Activated CD4-positive, alpha-beta T cell treated with anti-CD3 and anti-CD28 coated beads for 36 hours (primary cell): ENCODE results near the gene SLN. TPM values are rescaled to one million over a fixed set of nuclear protein-coding genes. Genes with fewer than 3 reads are reported as not detected.

Source experiments
- ATAC-seq: fragments of 200-7000 bp; cut with Tn5 transposase; one replicate; pipeline ENCODE4 v1.10.0; 2021; ENCODE audit warnings: mild to moderate bottlenecking, moderate library complexity
- CTCF ChIA-PET: fragments of 350-600 bp; sonication (Branson Sonifier 250); formaldehyde crosslinking; loops from one replicate; lab custom pipeline; 2021; ENCODE audit warnings: antibody characterized with exemption; lab: Charles Lee
- POLR2A ChIA-PET: fragments of 350-600 bp; sonication (Branson Sonifier 250); formaldehyde crosslinking; loops from one replicate; lab custom pipeline; 2021; ENCODE audit warnings: antibody characterized with exemption, inconsistent platforms; lab: Charles Lee
- DNase-seq: peaks from one replicate; pipeline ENCODE4 v3.0.0-alpha.2; 2020
- H3K27ac Mint-ChIP-seq: one replicate; pipeline ENCODE4 v1.8.0; 2021; ENCODE audit warnings: mixed read lengths
- H3K27me3 Mint-ChIP-seq: one replicate; pipeline ENCODE4 v1.8.0; 2021; ENCODE audit warnings: mixed read lengths
- H3K36me3 Mint-ChIP-seq: one replicate; pipeline ENCODE4 v1.8.0; 2021; ENCODE audit warnings: low read depth, mixed read lengths
- H3K4me1 Mint-ChIP-seq: one replicate; pipeline ENCODE4 v1.8.0; 2021; ENCODE audit warnings: mixed read lengths
- H3K4me3 Mint-ChIP-seq: one replicate; pipeline ENCODE4 v1.8.0; 2021; ENCODE audit warnings: mild to moderate bottlenecking, moderate library complexity, mixed read lengths
- H3K9me3 Mint-ChIP-seq: one replicate; pipeline ENCODE4 v1.8.0; 2021; ENCODE audit warnings: low read depth, mixed read lengths
- intact Hi-C, 2 experiments: fragments of 100-400 bp; cut with DNase I in 1 of 2; cut with micrococcal nuclease in 1 of 2; formaldehyde crosslinking; loops; one replicate each; pipeline versions ENCODE4 v1.14.2 to v1.15.1; 2022 to 2024; cut with DNase I, micrococcal nuclease
- total RNA-seq, 2 experiments: library from RNA; stranded (reverse); gene quantifications; one replicate each; pipeline ENCODE4 v1.2.3, GENCODE V29; 2021

The SLN gene
- total RNA-seq, 2 experiments from 2014 or later: not detected

DNA sequence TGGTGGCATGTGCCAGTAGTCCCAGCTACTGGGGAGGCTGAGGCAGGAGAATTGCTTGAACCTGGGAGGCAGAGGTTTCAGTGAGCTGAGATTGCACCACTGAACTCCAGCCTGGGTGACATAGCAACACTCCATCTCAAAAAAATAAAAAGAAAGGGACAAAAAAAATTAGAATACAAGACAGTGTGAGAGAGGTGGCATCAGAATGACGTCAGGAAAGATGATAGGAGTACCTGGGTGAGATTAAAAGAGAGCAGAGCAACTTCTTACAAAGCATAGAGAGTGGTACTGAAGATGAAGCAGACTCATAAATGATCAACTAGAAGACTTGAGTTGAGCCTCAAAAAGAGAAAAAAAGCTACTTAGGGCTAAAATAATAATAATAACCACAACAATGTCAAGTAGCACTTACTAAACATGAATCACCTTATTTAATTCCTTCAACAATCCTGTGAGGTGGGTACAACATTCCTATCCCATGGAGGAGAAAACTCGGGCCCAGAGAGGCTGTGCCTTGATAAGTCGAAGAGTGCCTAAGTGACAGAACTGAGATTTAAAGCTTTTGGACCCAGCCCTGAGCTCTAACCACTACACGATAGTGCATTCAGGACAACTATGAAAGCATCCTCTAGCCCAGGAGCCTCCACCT is 5.2 kb upstream of the SLN start:
- CTCF ChIA-PET: no interaction called here
- ATAC-seq: no peak
- H3K27me3 Mint-ChIP-seq: peaks cover 30% of the 10 kb centered on the region
- H3K27ac Mint-ChIP-seq: no peak overlapping the region
- intact Hi-C loops: no loop called here
- POLR2A ChIA-PET: interaction anchor here (0.6 kb wide), 1 partner anchor 707 kb away, joined by 3 read pairs; no protein-coding TSS in a partner anchor
- no peak for DNase-seq
- H3K9me3 Mint-ChIP-seq: no peaks in the 10 kb centered on the region
- no peak overlapping the region for H3K4me3 Mint-ChIP-seq
- no peaks in the 10 kb centered on the region for H3K4me1 Mint-ChIP-seq
- H3K36me3 Mint-ChIP-seq: no peaks in the 10 kb centered on the region

DNA sequence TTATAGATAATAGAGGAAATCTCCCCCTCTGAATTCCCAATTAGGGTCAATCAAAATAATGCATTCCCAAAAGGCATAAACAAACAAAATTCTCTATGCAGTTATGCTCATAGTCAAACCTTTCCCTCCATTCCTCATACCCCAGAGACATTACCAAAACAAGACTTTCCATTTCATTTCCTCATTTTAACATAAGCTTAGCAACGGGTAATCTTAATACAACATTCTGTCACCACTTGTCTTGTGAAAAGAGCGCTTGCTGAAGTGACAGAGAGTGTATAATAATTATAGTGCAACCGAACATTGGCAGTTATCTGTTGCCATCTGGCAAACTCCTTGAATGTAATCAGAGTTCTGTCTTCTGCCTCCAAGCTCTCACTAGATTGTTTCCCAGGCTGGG is 1.2 kb upstream of the SLN start:
- Mint-ChIP-seq H3K27me3 (peaks cover 37% of the 10 kb centered on the region), H3K4me1 (no peaks in the 10 kb centered on the region), H3K4me3 (no peak overlapping the region), H3K27ac (no peak overlapping the region), H3K36me3 (no peaks in the 10 kb centered on the region), H3K9me3 (no peaks in the 10 kb centered on the region)
- ATAC-seq (no peak), DNase-seq (no peak)
- ChIA-PET POLR2A (no interaction called here), CTCF (no interaction called here)
- intact Hi-C loops: no loop called here

DNA sequence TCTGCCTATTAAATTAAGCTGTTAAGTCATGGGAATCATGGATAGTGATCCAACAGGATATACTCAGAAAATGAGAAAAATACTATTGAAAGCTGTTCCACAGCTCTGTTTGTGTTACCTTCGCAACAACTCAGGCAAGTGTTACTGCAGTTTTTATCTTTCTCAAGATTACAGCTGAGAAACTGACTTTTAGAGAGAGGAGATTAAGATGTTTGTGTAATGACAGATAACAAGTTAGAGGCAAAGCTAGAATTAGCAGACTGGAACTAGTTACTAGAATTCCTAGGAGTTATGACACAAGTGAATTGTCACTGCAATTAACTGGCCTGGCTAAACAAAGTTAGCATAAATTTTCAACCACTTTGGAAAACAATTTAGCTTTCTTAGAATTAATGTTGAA is 1.6 kb downstream of the SLN start:
- DNase-seq (no peak), ATAC-seq (no peak)
- Mint-ChIP-seq H3K4me3 (no peak overlapping the region), H3K4me1 (no peaks in the 10 kb centered on the region), H3K27me3 (peaks cover 32% of the 10 kb centered on the region), H3K27ac (no peak overlapping the region), H3K9me3 (no peaks in the 10 kb centered on the region), H3K36me3 (no peaks in the 10 kb centered on the region)
- ChIA-PET CTCF (interaction anchor here (0.6 to 0.9 kb wide), 3 partner anchors 10 to 28 kb away, joined by 3 to 4 read pairs (median 3); no protein-coding TSS in a partner anchor), POLR2A (no interaction called here)
- intact Hi-C loops: no loop called here

DNA sequence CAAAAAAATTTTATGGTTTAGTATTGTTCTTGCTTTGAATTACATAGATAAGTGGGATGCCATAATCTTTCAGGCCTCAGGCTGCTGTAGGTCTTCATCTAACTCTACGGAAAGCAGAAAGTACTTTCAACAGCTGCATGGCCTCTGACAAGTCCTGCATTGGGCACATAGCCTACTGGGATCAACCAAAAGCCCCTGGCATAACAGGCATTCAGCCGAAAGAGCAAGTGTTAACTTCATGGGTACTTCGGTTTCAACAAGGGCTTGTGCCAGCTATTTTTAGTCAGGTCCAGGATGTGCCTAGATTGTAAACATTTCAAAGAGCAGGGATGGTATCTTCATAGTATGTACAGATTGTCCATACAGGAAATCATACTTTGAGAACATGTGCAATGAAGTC is 3.1 kb downstream of the SLN start:
- ChIA-PET POLR2A (no interaction called here), CTCF (no interaction called here)
- H3K4me1 Mint-ChIP-seq: no peaks in the 10 kb centered on the region

DNA sequence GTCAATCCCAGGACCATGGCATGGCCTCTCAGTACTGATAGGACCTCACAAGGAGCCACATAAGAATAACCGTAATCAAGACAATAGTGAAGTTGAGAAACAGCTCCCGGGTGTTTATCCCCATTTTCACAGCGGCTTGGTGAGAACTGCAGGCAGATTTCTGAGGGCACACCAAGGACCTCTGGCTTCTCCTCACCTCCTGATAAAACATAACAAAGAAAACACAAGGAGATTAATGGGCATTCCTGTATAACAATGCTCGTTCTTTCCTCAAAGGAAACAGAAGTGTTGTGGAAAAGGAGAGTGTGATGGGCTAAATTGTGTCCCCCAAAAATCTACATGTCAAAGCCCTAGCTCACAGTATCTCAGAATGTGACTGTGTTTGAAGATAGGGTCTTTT is 4.0 kb downstream of the SLN start:
- POLR2A ChIA-PET: no interaction called here
- intact Hi-C loops: no loop called here
- Mint-ChIP-seq H3K36me3 (no peaks in the 10 kb centered on the region), H3K27me3 (peaks cover 27% of the 10 kb centered on the region), H3K9me3 (no peaks in the 10 kb centered on the region), H3K27ac (no peak overlapping the region), H3K4me1 (no peaks in the 10 kb centered on the region), H3K4me3 (no peak overlapping the region)
- CTCF ChIA-PET: no interaction called here
- DNase-seq: no peak
- ATAC-seq: no peak

More for the DNA sequence above, 3.1 kb downstream of the SLN start:
- ATAC-seq: no peak
- no peak for DNase-seq
- Mint-ChIP-seq H3K27me3 (peaks cover 25% of the 10 kb centered on the region), H3K27ac (no peak overlapping the region), H3K9me3 (no peaks in the 10 kb centered on the region), H3K4me3 (no peak overlapping the region), H3K36me3 (no peaks in the 10 kb centered on the region)
- intact Hi-C loops: no loop called here

DNA sequence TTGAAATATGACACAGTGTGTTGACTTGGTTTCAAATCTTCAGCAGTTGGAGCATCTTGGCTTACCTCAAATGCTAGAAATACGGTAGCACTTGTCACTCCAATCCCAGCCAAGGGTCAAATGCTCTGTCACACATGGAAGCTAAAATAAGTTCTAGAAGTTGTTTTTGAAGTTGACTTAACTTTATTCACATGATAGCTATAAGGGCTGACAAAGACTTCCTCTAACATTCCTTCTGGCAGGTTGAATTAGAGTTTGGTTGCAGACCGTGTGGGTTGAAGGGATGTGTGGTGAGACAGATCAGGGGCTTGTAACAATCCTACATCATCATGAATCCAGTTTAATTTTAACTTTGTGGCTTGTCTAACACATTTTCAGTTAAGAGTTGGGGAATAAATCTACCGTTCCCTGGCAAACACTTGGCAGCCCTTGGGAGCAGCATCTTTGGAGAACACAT is 4.6 kb downstream of the SLN start:
- POLR2A ChIA-PET: no interaction called here
- Mint-ChIP-seq H3K4me1 (no peaks in the 10 kb centered on the region), H3K9me3 (no peaks in the 10 kb centered on the region), H3K27ac (no peak overlapping the region), H3K4me3 (no peak overlapping the region), H3K27me3 (peaks cover 24% of the 10 kb centered on the region), H3K36me3 (no peaks in the 10 kb centered on the region)
- ATAC-seq (no peak), DNase-seq (no peak)
- intact Hi-C loops: no loop called here
- CTCF ChIA-PET: no interaction called here

DNA sequence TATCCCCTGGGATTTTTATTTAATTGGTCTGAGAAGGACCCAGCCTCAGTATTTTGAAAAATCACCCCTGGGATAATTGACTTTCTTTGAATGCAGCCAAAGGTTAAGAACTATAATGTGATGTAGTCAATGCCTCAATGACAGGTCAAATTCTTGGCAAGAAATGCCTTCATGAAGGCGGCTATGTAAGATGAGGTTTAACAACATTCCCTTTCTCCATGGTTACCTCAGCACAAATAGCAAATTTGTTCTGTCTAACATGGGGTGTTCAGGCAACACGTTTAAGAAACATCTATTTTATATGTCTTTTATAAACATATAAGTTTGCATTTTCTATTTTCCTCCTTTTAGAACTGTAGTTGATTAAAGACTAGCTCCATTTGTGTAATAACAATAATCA is 5.3 kb downstream of the SLN start:
- no peak for ATAC-seq
- no peaks in the 10 kb centered on the region for H3K4me1 Mint-ChIP-seq
- POLR2A ChIA-PET: no interaction called here
- H3K36me3 Mint-ChIP-seq: no peaks in the 10 kb centered on the region
- CTCF ChIA-PET: no interaction called here
- no peak for DNase-seq
- H3K9me3 Mint-ChIP-seq: no peaks in the 10 kb centered on the region
- H3K4me3 Mint-ChIP-seq: no peak overlapping the region
- H3K27me3 Mint-ChIP-seq: peaks cover 23% of the 10 kb centered on the region
- intact Hi-C loops: no loop called here
- no peak overlapping the region for H3K27ac Mint-ChIP-seq

DNA sequence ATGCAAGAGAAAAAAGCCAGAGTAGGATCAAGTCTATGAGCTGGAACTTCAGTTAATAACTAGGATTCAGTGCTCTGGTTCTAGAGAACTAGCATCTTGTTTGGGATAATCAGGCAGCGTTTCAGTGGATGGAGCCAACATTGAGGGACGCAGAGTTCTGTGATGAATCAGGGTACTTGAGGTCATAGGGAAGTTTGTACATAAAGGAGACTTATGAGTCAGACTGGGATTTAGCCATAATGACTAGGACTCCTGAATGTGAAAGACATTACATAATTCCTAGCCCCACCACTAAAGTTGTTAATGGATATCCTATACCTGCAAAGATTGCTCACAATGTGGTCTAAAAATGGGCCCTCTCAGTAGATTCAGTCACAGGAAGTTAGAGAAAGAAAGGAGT is 6.8 kb downstream of the SLN start:
- Mint-ChIP-seq H3K9me3 (no peaks in the 10 kb centered on the region), H3K27me3 (peaks cover 18% of the 10 kb centered on the region), H3K36me3 (no peaks in the 10 kb centered on the region), H3K4me1 (no peaks in the 10 kb centered on the region), H3K27ac (no peak overlapping the region), H3K4me3 (no peak overlapping the region)
- no peak for DNase-seq
- POLR2A ChIA-PET: no interaction called here
- intact Hi-C loops: no loop called here
- no peak for ATAC-seq
- CTCF ChIA-PET: no interaction called here

DNA sequence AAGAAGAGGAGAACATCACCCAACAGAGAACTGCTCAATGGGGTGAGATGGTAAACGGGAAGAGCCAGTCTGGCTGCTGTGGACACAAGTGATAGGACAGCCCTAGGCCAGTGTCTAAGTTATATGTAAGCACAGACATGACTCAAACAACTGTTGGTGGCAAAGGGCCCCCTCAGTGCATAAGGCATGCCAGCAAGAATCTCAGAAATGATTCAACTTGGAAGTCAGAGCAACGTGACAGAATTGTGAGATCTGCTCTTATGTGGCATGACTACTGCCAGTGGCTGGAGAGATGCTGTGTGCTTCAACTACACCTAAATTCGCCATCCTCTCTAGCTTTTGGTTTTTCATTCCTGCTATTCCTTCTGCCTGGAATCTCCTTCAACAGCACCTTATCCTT is 7.4 kb downstream of the SLN start:
- intact Hi-C loops: no loop called here
- CTCF ChIA-PET: no interaction called here
- H3K27ac Mint-ChIP-seq: no peak overlapping the region
- ATAC-seq (peak; percentile 30), DNase-seq (no peak)
- no peak overlapping the region for H3K4me3 Mint-ChIP-seq
- H3K27me3 Mint-ChIP-seq: peaks cover 23% of the 10 kb centered on the region
- POLR2A ChIA-PET: no interaction called here
- no peaks in the 10 kb centered on the region for H3K36me3 Mint-ChIP-seq
- H3K9me3 Mint-ChIP-seq: no peaks in the 10 kb centered on the region
- H3K4me1 Mint-ChIP-seq: no peaks in the 10 kb centered on the region

DNA sequence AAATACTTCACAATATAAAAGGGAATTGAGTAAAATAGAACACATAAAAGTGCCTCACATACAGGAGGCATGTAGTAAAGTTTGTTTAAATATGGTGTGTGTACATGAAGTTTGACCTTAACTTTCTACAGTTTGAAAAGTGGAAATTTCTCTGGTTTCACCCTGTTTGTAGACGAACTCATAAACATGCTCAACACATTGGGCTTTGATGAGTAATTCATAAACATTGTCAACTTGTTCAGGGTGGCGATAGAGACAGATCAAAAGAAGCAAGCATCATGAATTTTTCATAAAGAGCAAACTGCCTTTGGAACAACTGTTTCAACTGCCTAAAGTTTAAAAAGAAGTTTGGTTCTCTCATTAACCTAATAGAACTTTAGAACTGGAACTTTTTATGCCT is 9.1 kb downstream of the SLN start:
- ATAC-seq (no peak), DNase-seq (no peak)
- ChIA-PET POLR2A (no interaction called here), CTCF (no interaction called here)
- Mint-ChIP-seq H3K9me3 (no peaks in the 10 kb centered on the region), H3K4me1 (no peaks in the 10 kb centered on the region), H3K27ac (no peak overlapping the region), H3K4me3 (no peak overlapping the region), H3K27me3 (peaks cover 23% of the 10 kb centered on the region), H3K36me3 (no peaks in the 10 kb centered on the region)
- intact Hi-C loops: no loop called here

DNA sequence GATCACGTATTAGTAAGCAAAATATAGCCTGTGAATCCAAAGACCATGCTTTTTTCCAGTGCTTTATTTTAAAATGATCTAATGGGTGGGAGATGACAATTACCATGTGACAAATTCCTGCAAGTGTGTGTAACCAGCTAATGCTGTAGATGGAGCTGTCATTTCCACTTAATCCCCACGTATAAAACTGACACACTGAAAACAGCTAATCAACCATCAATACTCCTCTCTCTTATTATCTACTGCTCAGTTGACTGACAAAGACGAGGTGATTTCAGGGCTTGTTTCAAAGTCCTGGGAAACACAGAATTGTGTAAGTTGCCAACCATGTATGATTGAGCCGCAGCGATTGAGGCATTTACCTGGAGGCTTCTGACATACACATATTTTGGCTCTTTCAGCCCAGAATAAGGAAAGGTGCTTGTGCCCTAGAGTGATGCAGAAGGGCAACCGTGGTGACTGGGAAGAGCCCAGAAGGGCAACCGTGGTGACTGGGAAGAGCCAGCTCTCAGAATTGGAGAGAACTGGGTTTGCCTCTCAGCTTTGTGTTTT is 9.7 kb downstream of the SLN start:
- no peak overlapping the region for H3K4me3 Mint-ChIP-seq
- no peaks in the 10 kb centered on the region for H3K4me1 Mint-ChIP-seq
- POLR2A ChIA-PET: no interaction called here
- peaks cover 20% of the 10 kb centered on the region for H3K27me3 Mint-ChIP-seq
- intact Hi-C loops: no loop called here
- no peak overlapping the region for H3K27ac Mint-ChIP-seq
- ATAC-seq (no peak), DNase-seq (no peak)
- H3K36me3 Mint-ChIP-seq: no peaks in the 10 kb centered on the region
- CTCF ChIA-PET: no interaction called here
- no peaks in the 10 kb centered on the region for H3K9me3 Mint-ChIP-seq
